DND-41 (cell line): ENCODE measurements around the gene PRC1.

Source experiments
- ATAC-seq: fragments of 200-7000 bp; cut with Tn5 transposase; 3 replicates; pipeline ENCODE4 v1.9.1; 2021; ENCODE audit warnings: low read depth; ENCODE audit not compliant: insufficient read depth
- DNase-seq: peaks from one replicate; pipeline ENCODE4 v3.0.0-alpha.2; 2020
- H2AFZ ChIP-seq: 2 replicates; pipeline ENCODE4 v1.6.0; 2012; ENCODE audit warnings: low read depth, low read length
- H3K27ac ChIP-seq: 2 replicates; pipeline ENCODE4 v1.5.1; 2012; ENCODE audit warnings: low read length, inconsistent platforms
- H3K27me3 ChIP-seq: fragments of 200-600 bp; sonication (generic); 2 replicates; pipeline ENCODE4 v1.6.0; 2012; ENCODE audit warnings: low read length, mild to moderate bottlenecking, inconsistent platforms; ENCODE audit not compliant: insufficient read depth, poor library complexity
- H3K36me3 ChIP-seq: 2 replicates; pipeline ENCODE4 v1.5.1; 2012; ENCODE audit warnings: low read length, inconsistent platforms; ENCODE audit not compliant: insufficient read depth
- H3K4me1 ChIP-seq: 2 replicates; pipeline ENCODE4 v1.5.1; 2012; ENCODE audit warnings: mild to moderate bottlenecking, low read length; ENCODE audit not compliant: insufficient read depth
- H3K4me2 ChIP-seq: 2 replicates; pipeline ENCODE4 v1.6.0; 2012; ENCODE audit warnings: mild to moderate bottlenecking, moderate library complexity, low read length, inconsistent platforms; ENCODE audit not compliant: insufficient read depth
- H3K4me3 ChIP-seq, 2 experiments: fragments of 200-600 bp in 1 of 2; shearing (Covaris generic) in 1 of 2; 2 replicates each; pipeline ENCODE4 v1.5.1; 2012 to 2016; ENCODE audit warnings: inconsistent platforms in 2 of 2, low read length in 2 of 2, mild to moderate bottlenecking in 2 of 2, low read depth in 1 of 2, moderate library complexity in 1 of 2
- H3K79me2 ChIP-seq: 2 replicates; pipeline ENCODE4 v1.6.0; 2012; ENCODE audit warnings: low read length, inconsistent platforms; ENCODE audit not compliant: insufficient read depth
- H3K9ac ChIP-seq: 2 replicates; pipeline ENCODE4 v1.6.0; 2012; ENCODE audit warnings: low read depth, mild to moderate bottlenecking, inconsistent platforms, low read length, moderate library complexity
- H3K9me3 ChIP-seq: 2 replicates; pipeline ENCODE4 v1.5.1; 2012; ENCODE audit warnings: low read length, moderate library complexity, mild to moderate bottlenecking, inconsistent platforms; ENCODE audit not compliant: insufficient read depth, severe bottlenecking
- H4K20me1 ChIP-seq: 2 replicates; pipeline ENCODE4 v1.6.0; 2012; ENCODE audit warnings: low read length; ENCODE audit not compliant: insufficient read depth
- EZH2 ChIP-seq: IDR thresholded peaks from 3 replicates; pipeline ENCODE4 v1.6.1; 2012; ENCODE audit warnings: borderline replicate concordance, low read depth, mild to moderate bottlenecking, moderate library complexity, low read length, inconsistent platforms; ENCODE audit not compliant: severe bottlenecking
- TF ChIP-seq, protein P1 (sequence below): IDR thresholded peaks from 2 replicates; pipeline ENCODE4 v1.5.1; 2012; ENCODE audit warnings: borderline replicate concordance, low read length, moderate library complexity, mild to moderate bottlenecking; ENCODE audit not compliant: poor library complexity, severe bottlenecking; ENCODE audit errors: extremely low read depth

PRC1 gene, protein sequence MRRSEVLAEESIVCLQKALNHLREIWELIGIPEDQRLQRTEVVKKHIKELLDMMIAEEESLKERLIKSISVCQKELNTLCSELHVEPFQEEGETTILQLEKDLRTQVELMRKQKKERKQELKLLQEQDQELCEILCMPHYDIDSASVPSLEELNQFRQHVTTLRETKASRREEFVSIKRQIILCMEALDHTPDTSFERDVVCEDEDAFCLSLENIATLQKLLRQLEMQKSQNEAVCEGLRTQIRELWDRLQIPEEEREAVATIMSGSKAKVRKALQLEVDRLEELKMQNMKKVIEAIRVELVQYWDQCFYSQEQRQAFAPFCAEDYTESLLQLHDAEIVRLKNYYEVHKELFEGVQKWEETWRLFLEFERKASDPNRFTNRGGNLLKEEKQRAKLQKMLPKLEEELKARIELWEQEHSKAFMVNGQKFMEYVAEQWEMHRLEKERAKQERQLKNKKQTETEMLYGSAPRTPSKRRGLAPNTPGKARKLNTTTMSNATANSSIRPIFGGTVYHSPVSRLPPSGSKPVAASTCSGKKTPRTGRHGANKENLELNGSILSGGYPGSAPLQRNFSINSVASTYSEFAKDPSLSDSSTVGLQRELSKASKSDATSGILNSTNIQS

DNA sequence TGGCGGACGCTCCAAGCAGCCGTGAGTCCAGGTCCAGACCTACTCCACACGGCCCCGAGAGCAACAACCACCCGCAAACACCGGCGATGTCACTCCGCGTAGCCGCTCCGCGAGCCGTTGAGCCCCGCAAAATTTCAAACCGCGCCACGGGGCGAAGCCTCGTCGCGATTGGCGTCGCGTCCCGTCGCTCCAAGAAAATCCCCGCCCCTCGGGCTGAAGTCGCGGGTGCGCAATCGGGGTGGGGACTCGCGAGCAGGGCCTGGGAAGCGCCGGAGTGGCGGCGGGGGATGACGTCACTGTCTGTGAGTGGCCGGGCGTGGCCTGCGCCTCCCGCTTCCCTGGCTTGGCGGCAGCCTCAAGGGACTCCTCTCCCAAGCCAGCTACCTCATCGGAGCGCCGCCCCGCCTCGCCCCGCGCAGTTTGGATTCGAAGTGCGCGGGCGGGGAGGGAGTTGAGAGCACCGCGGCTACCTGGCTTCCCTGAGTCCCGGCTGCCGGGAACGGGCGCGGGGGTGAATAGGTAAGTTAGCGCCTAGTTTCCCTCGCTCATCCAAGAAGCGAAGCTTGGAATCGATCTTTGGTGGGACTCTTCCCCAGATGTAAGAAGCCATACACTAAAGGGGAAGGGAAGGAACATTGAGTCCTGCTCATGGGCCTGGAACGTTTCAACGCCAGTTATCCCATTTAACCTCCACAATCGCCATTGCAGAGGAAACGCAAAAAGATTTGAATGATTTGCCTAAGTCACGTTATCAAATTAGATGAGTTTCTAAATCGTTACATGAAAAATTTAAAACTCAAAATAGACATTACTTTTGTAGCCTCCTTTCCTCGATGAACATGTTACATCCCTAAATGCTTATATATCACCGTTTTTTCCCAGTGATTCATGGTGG is at the start of gene PRC1:
Gene PRC1 (minus strand): TSS at position 119 of the 895 bp plus-strand sequence. CDS start 118 bp downstream, at position 1.
- Histone ChIP-seq H3K36me3 (peaks cover 23% of the 10 kb centered on the region), H3K4me1 (peaks cover 34% of the 10 kb centered on the region), H3K9ac (peak within 1 kb of the TSS; percentile 96), H3K27me3 (no peaks in the 10 kb centered on the region), H3K79me2 (peaks cover 60% of the 10 kb centered on the region), H3K9me3 (no peaks in the 10 kb centered on the region), H3K4me3 (peak within 1 kb of the TSS; percentile 59 to 60), H2AFZ (peak within 1 kb of the TSS; percentile 88), H3K27ac (peak within 1 kb of the TSS; percentile 91), H4K20me1 (peaks cover 8% of the 10 kb centered on the region), H3K4me2 (peak within 1 kb of the TSS; percentile 75)
- ATAC-seq (peak; percentile 96), DNase-seq (peak; percentile 97)
- TF ChIP-seq, protein P1, sequence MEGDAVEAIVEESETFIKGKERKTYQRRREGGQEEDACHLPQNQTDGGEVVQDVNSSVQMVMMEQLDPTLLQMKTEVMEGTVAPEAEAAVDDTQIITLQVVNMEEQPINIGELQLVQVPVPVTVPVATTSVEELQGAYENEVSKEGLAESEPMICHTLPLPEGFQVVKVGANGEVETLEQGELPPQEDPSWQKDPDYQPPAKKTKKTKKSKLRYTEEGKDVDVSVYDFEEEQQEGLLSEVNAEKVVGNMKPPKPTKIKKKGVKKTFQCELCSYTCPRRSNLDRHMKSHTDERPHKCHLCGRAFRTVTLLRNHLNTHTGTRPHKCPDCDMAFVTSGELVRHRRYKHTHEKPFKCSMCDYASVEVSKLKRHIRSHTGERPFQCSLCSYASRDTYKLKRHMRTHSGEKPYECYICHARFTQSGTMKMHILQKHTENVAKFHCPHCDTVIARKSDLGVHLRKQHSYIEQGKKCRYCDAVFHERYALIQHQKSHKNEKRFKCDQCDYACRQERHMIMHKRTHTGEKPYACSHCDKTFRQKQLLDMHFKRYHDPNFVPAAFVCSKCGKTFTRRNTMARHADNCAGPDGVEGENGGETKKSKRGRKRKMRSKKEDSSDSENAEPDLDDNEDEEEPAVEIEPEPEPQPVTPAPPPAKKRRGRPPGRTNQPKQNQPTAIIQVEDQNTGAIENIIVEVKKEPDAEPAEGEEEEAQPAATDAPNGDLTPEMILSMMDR, result no peak
- no peak for TF ChIP-seq EZH2

DNA sequence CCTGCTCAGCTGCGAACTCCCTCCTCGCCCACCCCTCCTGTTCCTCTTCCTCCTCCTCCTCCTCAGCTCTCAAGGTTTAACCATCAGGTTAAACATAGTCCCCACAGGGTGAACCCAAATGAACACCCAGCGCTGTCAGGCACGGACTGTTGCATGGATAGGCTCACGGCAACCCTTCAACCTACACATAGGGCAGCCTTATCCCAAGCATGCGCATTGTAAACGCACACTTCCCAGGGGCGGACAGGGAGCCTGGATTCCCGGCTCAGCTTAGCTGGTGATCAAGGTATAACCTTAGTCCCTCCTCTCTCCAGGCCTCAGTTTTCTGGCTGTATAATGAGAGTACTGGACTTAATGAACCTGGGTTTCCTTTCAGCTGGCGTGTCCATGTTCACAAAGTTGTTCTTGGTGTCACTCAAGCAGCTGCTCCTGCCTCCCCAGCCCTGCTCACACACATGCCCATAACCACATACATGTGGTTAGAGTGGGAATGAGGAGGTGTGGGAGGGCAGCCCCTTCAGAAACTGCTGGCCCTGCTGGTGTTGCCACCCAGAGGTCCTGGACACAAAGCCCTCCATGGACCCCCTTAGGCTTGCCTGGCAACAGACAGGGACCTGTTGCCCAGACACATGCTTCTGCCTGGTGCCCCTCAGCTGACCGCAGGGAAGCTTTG is 49.0 kb upstream of the PRC1 start:
- Histone ChIP-seq H4K20me1 (no peaks in the 10 kb centered on the region), H3K9ac (no peak overlapping the region), H3K4me1 (peaks cover 12% of the 10 kb centered on the region), H3K4me2 (no peak overlapping the region), H3K4me3 (no peak overlapping the region), H3K79me2 (no peaks in the 10 kb centered on the region), H3K9me3 (no peaks in the 10 kb centered on the region), H3K27me3 (no peaks in the 10 kb centered on the region), H3K27ac (no peak overlapping the region), H2AFZ (no peak overlapping the region), H3K36me3 (no peaks in the 10 kb centered on the region)
- TF ChIP-seq EZH2, result no peak
- TF ChIP-seq, protein P1, result no peak
- ATAC-seq (no peak), DNase-seq (no peak)

DNA sequence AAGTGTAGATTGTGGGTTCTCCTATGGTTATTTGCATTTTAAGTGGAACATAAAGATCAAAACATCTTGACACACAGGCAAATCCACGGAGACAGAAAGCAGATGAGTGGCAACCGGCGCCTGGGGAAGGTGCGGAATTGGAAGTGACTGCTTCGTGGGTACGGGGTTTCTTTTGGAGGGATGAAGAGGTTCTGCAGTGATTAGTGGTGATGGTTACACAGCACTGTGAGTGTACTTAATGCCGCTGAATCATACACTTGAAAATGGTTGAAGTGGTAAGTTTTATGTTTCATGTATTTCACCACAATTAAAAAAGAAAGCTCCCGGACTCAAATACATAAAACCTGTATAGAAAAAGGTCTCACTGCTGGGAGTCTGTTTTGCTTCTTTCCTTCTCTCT is 46.5 kb upstream of the PRC1 start:
- Histone ChIP-seq H3K36me3 (no peaks in the 10 kb centered on the region), H4K20me1 (no peaks in the 10 kb centered on the region), H3K27ac (no peak overlapping the region), H3K79me2 (no peaks in the 10 kb centered on the region), H3K9me3 (no peaks in the 10 kb centered on the region), H3K9ac (no peak overlapping the region), H3K4me2 (no peak overlapping the region), H3K4me1 (no peaks in the 10 kb centered on the region), H3K4me3 (no peak overlapping the region), H2AFZ (no peak overlapping the region), H3K27me3 (no peaks in the 10 kb centered on the region)
- no peak for TF ChIP-seq EZH2
- TF ChIP-seq, protein P1, result no peak
- DNase-seq, result no peak
- ATAC-seq, result no peak
